ENCODE data around the gene GARNL3.
A peak's percentile ranks its signal among the peaks of the same experiment; 100 is the strongest.

GRCh38 chr9:127336506-127337352 lies 72.2 kb downstream of the GARNL3 start:
- TF ChIP-seq CTCF (IDR thresholded peaks at IDR 0.05) = no peak
- TF ChIP-seq POLR2AphosphoS5 (IDR thresholded peaks at IDR 0.05; ENCODE audit: low read depth, low read length) = peak; percentile 33; the same call in 1 of the 2 replicates
- no peak for TF ChIP-seq REST (IDR thresholded peaks at IDR 0.05; ENCODE audit: insufficient read depth in 1 of 2, low read depth in 2 of 2, low read length in 1 of 2)
- TF ChIP-seq TCF7L2 (IDR thresholded peaks at IDR 0.05; ENCODE audit: low read depth, low read length) = no peak
